SU-DHL-6 (cell line): Measurements from ENCODE around the gene ARAP1.

Experiments
- H2AFZ ChIP-seq: fragments of 200-600 bp; sonication (generic); 2 replicates; pipeline ENCODE4 v1.6.1; 2014; ENCODE audit warnings: low read depth, mild to moderate bottlenecking, moderate library complexity, mixed read lengths, antibody characterized with exemption, low read length; ENCODE audit not compliant: severe bottlenecking
- H3F3A ChIP-seq: fragments of 200-600 bp; shearing (Covaris generic); 2 replicates; pipeline ENCODE4 v1.6.0; 2016; ENCODE audit warnings: antibody characterized with exemption, mild to moderate bottlenecking; ENCODE audit not compliant: insufficient read depth
- H3K27ac ChIP-seq: fragments of 200-600 bp; sonication (generic); 2 replicates; pipeline ENCODE4 v1.5.1; 2016; ENCODE audit warnings: low read depth, mild to moderate bottlenecking, low read length, moderate library complexity, mixed read lengths
- H3K27me3 ChIP-seq: fragments of 200-600 bp; sonication (generic), shearing (Covaris generic); 2 replicates; pipeline ENCODE4 v1.6.0; 2014; ENCODE audit warnings: mild to moderate bottlenecking, low read length
- H3K36me3 ChIP-seq: fragments of 200-600 bp; sonication (generic); 2 replicates; pipeline ENCODE4 v1.6.1; 2014; ENCODE audit warnings: mild to moderate bottlenecking, low read length, mixed read lengths
- H3K4me2 ChIP-seq: fragments of 300-600, 200-600 bp; shearing (Covaris generic), sonication (generic); 2 replicates; pipeline ENCODE4 v1.6.0; 2014; ENCODE audit warnings: low read length, low read depth, mild to moderate bottlenecking; ENCODE audit not compliant: poor library complexity, severe bottlenecking
- H3K4me3 ChIP-seq: fragments of 200-600 bp; sonication (generic); 2 replicates; pipeline ENCODE4 v1.5.1; 2014; ENCODE audit warnings: antibody characterized with exemption, low read length, mild to moderate bottlenecking, mixed read lengths; ENCODE audit not compliant: insufficient read depth, poor library complexity, severe bottlenecking
- H3K79me2 ChIP-seq: fragments of 200-600 bp; sonication (generic); 2 replicates; pipeline ENCODE4 v1.6.1; 2014; ENCODE audit warnings: mild to moderate bottlenecking, low read length, moderate library complexity; ENCODE audit not compliant: insufficient read depth
- H3K9ac ChIP-seq: fragments of 200-600 bp; sonication (generic); 2 replicates; pipeline ENCODE4 v1.7.0; 2014; ENCODE audit warnings: mild to moderate bottlenecking, low read length
- H3K9me2 ChIP-seq: fragments of 200-600 bp; sonication (generic); replicated peaks from 2 replicates; pipeline ENCODE4 v1.6.1; 2014; ENCODE audit warnings: low read length; ENCODE audit not compliant: insufficient read depth
- H3K9me3 ChIP-seq: fragments of 200-600 bp; sonication (generic); 2 replicates; pipeline ENCODE4 v1.6.1; 2014; ENCODE audit warnings: low read length, mixed read lengths; ENCODE audit not compliant: insufficient read depth
- H4K20me1 ChIP-seq: fragments of 200-600 bp; sonication (generic); 2 replicates; pipeline ENCODE4 v1.6.1; 2014; ENCODE audit warnings: low read depth, mild to moderate bottlenecking, antibody characterized with exemption, low read length, moderate library complexity, mixed read lengths
- EZH2phosphoT487 ChIP-seq: fragments of 200-600 bp; sonication (generic), shearing (Covaris generic); conservative IDR thresholded peaks from 2 replicates; pipeline ENCODE4 v1.6.1; 2018; ENCODE audit warnings: mild to moderate bottlenecking, antibody characterized with exemption, low read length, moderate library complexity, mixed read lengths
- TF ChIP-seq, protein P1 (sequence below): fragments of 200-600 bp; sonication (generic); IDR thresholded peaks from one replicate; pipeline ENCODE4 v1.5.1; 2017; ENCODE audit warnings: antibody characterized with exemption, mild to moderate bottlenecking, low read length, moderate library complexity; ENCODE audit not compliant: insufficient read depth, poor library complexity, severe bottlenecking

ARAP1 gene

DNA sequence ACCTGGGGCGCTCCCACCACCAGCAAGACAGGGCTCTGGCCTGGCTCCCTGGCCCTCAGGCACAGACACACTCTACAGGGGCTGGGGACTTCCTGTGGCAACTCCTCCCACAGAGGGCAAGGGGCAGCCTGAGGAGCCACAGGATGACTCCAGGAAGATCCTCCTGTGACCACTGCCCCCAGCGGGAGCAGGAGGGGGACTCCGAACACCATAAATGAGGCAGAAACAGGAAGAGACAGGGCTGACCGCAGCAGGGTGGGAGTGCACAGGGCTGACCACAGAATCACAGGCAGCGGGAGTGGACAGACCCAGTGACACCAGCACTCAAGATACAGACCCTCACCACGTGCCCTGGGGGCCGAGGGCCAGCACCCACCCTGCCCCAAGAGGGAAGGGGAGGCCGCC lies 10.8 kb downstream of the ARAP1 start:
- Histone ChIP-seq H3K79me2 (no peaks in the 10 kb centered on the region), H3F3A (peaks cover 6% of the 10 kb centered on the region; the same call in 1 of the 2 replicates), H3K4me3 (no peak overlapping the region), H2AFZ (no peak overlapping the region), H3K4me2 (no peak overlapping the region), H3K27me3 (no peaks in the 10 kb centered on the region), H4K20me1 (no peaks in the 10 kb centered on the region), H3K27ac (no peak overlapping the region), H3K9ac (no peak overlapping the region), H3K36me3 (no peaks in the 10 kb centered on the region), H3K9me3 (no peaks in the 10 kb centered on the region), H3K9me2 (no peaks in the 10 kb centered on the region)
- TF ChIP-seq, protein P1, sequence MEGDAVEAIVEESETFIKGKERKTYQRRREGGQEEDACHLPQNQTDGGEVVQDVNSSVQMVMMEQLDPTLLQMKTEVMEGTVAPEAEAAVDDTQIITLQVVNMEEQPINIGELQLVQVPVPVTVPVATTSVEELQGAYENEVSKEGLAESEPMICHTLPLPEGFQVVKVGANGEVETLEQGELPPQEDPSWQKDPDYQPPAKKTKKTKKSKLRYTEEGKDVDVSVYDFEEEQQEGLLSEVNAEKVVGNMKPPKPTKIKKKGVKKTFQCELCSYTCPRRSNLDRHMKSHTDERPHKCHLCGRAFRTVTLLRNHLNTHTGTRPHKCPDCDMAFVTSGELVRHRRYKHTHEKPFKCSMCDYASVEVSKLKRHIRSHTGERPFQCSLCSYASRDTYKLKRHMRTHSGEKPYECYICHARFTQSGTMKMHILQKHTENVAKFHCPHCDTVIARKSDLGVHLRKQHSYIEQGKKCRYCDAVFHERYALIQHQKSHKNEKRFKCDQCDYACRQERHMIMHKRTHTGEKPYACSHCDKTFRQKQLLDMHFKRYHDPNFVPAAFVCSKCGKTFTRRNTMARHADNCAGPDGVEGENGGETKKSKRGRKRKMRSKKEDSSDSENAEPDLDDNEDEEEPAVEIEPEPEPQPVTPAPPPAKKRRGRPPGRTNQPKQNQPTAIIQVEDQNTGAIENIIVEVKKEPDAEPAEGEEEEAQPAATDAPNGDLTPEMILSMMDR: no peak
- TF ChIP-seq EZH2phosphoT487: no peak

DNA sequence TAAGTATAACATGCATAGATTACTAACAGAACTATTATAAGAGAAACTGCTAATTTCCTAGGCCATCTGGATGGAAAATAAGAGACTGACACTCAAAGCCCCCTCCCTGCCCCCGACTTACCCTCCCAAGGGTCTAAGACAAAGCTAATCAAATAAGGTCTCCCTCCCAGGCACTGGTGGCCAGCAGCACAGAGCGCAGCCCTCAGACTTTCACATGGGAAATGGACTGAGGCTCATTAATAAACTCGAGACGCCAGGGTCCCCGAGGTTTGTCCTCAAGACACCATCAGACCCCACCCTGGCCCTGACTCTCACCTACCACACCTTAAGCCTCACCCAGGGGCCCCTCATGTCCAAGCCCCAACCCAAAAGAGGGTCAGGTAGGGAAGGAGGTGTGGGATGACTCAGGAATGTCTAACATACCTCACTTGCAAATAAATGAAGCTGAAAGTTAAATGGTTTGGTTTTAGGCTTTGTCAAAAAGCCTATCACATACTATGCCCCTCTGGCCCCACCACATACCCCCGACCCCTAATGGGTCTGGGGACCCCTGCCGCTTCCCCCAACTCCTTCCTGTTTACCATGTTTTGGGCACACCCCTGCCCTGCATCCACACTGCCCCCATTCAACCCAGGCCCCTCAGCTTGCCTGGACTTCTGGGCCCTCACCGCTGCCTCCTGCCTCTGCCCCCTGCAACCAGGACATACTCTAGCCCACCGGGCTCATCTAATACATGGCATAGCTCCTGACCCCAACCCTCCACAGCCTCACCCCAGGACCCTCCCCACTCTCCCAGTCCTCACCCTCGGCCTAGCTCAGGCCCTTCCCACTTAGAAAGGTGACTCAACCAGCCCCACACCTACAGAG lies 11.4 kb downstream of the ARAP1 start:
- Histone ChIP-seq H3K4me3 (no peak overlapping the region), H3K4me2 (no peak overlapping the region), H3K36me3 (no peaks in the 10 kb centered on the region), H2AFZ (no peak overlapping the region), H4K20me1 (no peaks in the 10 kb centered on the region), H3K9me2 (no peaks in the 10 kb centered on the region), H3K27ac (no peak overlapping the region), H3F3A (peaks cover 6% of the 10 kb centered on the region; the same call in 1 of the 2 replicates), H3K9ac (no peak overlapping the region), H3K9me3 (no peaks in the 10 kb centered on the region), H3K79me2 (no peaks in the 10 kb centered on the region), H3K27me3 (no peaks in the 10 kb centered on the region)
- TF ChIP-seq EZH2phosphoT487: no peak

DNA sequence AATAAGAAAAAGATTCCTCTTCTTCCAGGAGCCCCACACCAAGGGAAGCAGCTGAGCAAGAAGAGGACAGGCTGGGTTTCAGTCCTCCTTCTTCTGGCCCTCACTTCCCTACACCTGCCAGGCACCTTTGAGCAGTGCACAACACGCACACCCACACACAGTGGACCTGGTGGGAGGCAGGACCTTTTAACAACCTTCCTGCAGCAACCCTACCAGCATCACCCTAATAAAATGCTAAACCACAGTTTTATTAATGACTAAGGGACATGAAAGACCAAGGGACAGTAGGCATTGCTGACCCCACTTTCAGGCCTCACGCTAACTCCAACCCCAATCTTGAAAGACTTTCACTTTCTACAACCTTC lies 12.2 kb downstream of the ARAP1 start:
- no peak overlapping the region for H3K27ac ChIP-seq
- no peak overlapping the region for H3K4me3 ChIP-seq
- no peak overlapping the region for H3K4me2 ChIP-seq
- H3K27me3 ChIP-seq: no peaks in the 10 kb centered on the region
- no peaks in the 10 kb centered on the region for H3K9me2 ChIP-seq
- no peaks in the 10 kb centered on the region for H3K79me2 ChIP-seq
- H4K20me1 ChIP-seq: no peaks in the 10 kb centered on the region
- H2AFZ ChIP-seq: no peak overlapping the region
- H3K36me3 ChIP-seq: no peaks in the 10 kb centered on the region
- no peaks in the 10 kb centered on the region for H3K9me3 ChIP-seq
- peaks cover 6% of the 10 kb centered on the region; the same call in 1 of the 2 replicates for H3F3A ChIP-seq
- TF ChIP-seq EZH2phosphoT487: no peak
- TF ChIP-seq, protein P1: no peak
- H3K9ac ChIP-seq: no peak overlapping the region
